Measurements from ENCODE around the gene NIF3L1. TPM values are rescaled to one million over a fixed set of nuclear protein-coding genes. Genes with fewer than 3 reads are reported as not detected.
"Not testable (repeated sequence)": the region's sequence is repeated elsewhere in the genome, so short reads cannot be mapped to it uniquely, and the experiment has no call there.

NIF3L1 gene
- polyA plus RNA-seq, 12 donors = 15.0 to 28.6 (median 23.0) TPM; not detected in 1

- peak; percentile 98 for DNase-seq
These were observed 24.8 kb upstream of the NIF3L1 start, which contains the start of gene CLK1 for GRCh38 chr2:200864176-200865034. Gene CLK1 (minus strand): TSS chr2:200864658. CDS start chr2:200861862, 2,796 bp downstream.

GRCh38 chr2:200869014-200869413 lies 20.2 kb upstream of the NIF3L1 start:
- DNase-seq = no peak

DNA sequence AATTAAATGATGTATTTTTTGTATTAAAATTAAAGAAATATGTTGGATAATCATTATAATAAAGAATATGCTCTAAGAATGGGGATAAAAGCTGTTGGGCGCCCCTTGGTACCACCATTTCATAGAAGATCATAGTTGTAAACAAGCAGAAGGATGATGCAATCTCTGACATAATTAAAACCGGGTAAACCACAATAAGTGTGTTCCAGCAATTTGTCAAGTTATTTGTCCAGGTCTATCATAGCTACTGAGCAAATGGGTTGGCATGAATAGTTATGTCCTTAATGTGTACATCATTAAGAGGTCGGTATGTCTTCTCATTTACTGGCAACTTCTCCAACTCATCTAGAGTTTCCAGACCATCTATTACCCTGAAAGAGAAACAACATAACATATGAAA lies 18.0 kb upstream of the NIF3L1 start:
- no peak for DNase-seq

- no peak for DNase-seq
These were observed 15.6 kb upstream of the NIF3L1 start for GRCh38 chr2:200873560-200873959.

GRCh38 chr2:200877443-200877842 lies 11.7 kb upstream of the NIF3L1 start:
- no peak for DNase-seq

DNA sequence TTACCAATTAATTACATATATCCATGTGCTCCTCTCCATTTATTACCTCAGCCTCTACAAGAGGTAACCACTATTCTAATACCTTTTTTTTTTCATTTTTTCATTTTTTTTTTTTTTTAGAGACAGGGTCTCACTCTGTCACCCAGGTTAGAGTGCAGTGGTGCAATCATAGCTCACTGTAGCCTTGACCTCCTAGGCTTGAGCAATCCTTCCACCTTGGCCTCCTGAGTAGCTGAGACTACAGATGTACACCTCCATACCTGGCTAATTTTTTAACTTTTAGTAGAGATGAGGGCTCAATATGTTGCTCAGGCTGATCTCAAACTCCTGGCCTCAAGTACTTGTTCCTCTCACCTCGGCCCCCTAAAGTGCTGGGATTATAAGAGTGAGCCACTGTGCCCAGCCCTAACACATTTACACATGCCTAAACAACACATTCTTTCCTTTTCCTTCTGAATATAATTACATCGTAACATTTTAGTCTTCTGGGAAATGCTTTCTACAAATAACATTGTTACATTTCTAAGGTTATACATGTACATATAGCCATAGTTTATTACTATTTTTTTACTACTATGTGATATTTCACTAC lies 10.8 kb upstream of the NIF3L1 start:
- no peak for DNase-seq

GRCh38 chr2:200881715-200882249 lies 7.4 kb upstream of the NIF3L1 start:
- not testable (repeated sequence) for DNase-seq

- DNase-seq = no peak
These were observed 10.3 kb downstream of the NIF3L1 start for GRCh38 chr2:200899482-200899881.

DNA sequence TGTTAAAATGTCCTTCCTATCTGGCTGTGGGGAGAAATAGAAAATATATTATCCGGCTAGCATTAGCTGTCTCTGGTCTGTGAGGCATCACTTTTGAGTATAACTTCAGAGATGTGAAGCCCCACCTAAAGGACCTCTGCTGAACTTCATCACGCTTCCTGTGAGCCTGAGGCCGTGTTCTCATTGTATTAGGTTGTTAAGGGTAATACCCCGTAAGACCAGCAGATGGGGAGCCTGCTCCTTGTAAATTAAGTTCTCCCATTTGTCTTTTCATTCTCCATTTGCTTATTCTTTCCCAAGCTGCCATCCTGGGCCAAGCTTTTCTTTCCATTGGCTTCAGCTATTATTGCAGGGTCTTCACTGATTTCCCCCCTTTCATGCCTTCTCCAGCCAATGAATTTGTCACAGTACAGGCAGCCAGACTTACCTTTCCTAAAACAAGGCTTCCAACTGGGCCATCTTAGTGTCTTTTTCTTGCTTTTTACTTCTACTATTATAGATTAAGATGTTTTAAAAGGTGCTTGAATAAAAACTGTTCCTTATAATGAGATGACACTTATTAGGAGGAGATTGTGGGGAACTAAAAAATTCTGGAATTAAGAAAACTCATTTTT lies 12.4 kb downstream of the NIF3L1 start:
- DNase-seq = peak; percentile 68

GRCh38 chr2:200905618-200906296 lies 16.6 kb downstream of the NIF3L1 start:
- DNase-seq = peak; percentile 57

- no peak for DNase-seq
These were observed 20.8 kb downstream of the NIF3L1 start for GRCh38 chr2:200909958-200910357.

- no peak for DNase-seq
These were observed 24.5 kb downstream of the NIF3L1 start for GRCh38 chr2:200913654-200914053.

DNA sequence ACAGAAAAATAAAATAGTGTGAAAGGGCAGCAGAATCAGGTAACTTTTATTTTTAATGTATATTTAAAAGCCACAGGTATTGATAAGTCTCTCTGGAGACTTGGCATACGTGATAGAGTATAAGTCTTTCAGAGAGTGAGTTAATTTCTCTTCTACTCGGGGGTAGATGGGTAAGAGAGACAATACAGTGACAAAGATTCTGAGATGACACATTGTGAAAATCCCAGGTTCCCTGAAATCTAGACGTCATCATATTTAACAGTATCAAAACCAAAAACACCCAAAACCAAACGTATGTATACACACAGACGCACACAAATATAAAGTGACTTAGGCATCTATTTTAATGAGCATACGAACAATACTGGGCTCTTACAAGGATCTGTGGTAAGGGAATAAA lies 33.3 kb downstream of the NIF3L1 start:
- no peak for DNase-seq

DNA sequence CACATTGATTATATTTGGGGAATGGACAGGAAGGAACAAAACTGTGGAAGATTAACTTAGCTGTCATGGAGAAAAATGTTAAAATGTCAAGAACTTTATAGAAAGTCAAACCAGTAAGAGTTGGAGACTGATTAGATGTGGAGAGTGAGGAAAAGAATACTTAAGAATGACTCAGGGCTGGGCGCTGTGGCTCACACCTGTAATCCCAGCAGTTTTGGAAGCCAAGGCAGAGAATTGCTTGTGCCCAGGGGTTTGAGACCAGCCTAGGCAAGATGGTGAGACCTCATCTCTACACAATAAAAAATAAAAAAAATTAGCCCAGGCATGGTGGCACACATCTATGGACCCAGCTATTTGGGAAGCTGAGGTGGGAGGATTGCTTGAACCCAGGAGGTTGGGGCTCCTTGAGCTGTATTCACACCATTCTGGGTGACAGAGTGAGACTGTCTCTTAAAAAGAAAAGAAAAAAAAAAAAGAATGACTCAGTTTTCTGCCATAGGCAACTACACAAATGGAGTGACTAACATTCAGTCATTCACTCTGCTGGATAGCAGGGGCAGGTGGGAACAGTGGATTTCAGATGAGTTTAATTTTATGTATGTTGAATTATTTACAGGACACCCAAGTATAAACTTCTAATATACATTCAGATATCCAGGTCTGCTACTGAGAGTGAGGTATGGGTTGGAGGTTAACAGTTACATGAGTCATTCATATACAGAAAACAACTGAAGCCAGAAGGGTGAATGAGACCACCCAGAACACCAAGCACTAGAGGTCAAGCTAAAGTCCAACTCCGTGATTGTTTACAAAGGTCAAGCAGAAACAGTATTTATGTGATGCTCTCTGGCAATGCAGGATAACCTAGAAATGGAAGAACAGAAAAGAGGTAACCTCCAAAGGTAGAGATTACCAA lies 40.4 kb downstream of the NIF3L1 start:
- no peak for DNase-seq

GRCh38 chr2:200930947-200931626 lies 41.9 kb downstream of the NIF3L1 start:
- no peak for DNase-seq

DNA sequence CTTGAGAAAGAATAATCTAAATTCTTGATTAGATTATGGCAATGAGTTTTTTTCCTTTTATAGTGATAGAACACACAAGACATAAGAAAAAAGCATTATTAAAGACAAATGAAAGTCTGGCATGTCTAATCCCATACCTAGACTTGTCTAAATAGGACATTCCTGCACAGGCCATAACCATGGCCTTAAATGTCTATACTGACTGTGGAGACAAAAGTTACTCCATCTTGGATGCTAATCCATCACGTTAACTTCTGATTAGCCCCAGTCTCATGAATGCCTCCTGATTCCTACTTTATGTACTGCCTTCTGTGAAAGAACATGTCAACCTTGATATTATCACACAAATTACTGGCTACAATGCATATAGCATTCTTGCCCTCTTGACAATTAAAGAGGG lies 50.7 kb downstream of the NIF3L1 start:
- no peak for DNase-seq

- no peak for DNase-seq
These were observed 54.4 kb downstream of the NIF3L1 start for GRCh38 chr2:200943527-200944105.

DNA sequence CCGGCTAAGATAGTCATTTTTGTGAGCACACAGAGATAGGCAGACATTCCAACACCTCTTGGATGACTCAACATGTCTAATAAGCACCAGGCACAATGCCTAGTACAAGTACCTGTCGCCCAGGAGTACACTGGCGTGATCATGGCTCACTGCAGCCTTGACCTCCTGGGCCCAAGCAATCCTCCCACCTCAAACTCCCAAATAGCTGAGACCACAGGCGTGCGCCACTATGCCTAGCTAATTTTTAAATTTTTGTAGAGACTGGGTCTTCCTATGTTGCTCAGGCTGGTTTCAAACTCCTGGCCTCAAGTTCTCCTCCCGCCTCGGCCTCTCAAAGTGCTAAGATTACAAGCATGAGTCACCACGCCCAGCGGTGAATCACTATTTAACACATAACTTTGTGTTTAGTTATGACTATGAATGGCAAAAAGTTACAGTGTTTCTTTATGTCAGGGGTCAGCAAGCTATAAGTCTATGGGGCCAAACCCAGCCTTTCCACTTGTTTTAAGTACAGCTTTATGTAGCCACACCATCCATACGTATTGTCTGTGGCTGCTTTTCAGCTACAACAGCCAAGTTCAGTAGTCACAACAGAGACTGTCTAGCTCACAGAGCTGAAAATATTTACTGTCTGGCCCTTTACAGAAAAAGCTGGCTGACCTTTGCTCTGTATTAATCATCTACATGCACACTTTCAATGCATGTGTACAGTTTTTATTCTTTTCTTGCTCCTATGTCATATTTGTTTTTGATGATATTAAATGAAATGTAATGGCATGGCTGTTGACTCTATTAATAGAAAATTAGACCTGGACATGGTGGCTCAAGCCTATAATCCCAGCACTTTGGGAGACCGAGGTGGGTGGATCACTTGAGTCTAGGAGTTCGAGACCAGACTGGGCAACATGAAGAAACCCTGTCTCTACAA lies 55.6 kb downstream of the NIF3L1 start:
- DNase-seq = no peak

GRCh38 chr2:200945395-200945729 lies 56.2 kb downstream of the NIF3L1 start:
- no peak for DNase-seq
